GM19452 (cell line): ENCODE data around the gene COL11A2.
"Not testable (repeated sequence)": the region's sequence is repeated elsewhere in the genome, so short reads cannot be mapped to it uniquely, and the experiment has no call there.

Experiments
- ATAC-seq: cut with Tn5 transposase; IDR thresholded peaks from one replicate; pipeline ENCODE4 v1.9.1; 2021; ENCODE audit not compliant: unreplicated experiment

The COL11A2 gene

DNA sequence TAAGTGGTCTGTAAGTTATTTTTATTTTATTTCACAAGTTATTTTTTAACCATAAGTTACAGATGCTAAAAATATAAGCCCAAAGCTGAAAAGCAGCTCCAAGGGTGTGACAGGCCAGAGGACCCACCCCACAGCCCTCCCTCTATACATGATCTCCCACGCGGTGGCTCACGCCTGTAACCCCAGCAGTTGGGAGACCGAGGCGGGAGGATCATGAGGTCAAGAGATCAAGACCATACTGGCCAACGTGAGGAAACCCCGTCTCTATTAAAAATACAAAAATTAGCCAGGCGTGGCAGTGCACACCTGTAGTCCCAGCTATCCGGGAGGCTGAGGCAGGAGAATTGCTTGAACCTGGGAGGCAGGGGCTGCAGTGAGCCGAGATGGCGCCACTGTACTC is 32.2 kb downstream of the COL11A2 start:
- ATAC-seq, result no peak

GRCh38 chr6:33156964-33157363 is 35.3 kb downstream of the COL11A2 start:
- no peak for ATAC-seq

GRCh38 chr6:33156561-33156960 is 35.7 kb downstream of the COL11A2 start:
- ATAC-seq, result no peak

DNA sequence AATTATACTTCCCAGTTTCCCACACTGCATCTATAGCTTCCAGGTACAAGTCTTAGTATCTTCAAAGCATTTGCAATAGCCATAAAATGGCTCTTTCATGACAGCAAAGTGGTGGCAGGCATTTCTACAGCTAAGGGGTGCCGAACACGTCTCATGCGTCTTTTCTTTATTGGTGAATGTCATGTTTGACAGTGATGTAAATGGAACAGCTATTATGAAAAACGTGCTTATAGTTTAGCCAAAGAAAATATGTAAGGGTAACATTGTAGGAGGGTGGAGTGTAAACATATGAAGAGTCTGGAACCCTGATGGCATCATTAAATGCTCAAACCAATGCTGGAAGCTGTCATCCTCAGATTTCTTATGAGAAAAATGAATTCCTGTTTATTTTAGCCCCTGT is 37.9 kb downstream of the COL11A2 start:
- no peak for ATAC-seq

DNA sequence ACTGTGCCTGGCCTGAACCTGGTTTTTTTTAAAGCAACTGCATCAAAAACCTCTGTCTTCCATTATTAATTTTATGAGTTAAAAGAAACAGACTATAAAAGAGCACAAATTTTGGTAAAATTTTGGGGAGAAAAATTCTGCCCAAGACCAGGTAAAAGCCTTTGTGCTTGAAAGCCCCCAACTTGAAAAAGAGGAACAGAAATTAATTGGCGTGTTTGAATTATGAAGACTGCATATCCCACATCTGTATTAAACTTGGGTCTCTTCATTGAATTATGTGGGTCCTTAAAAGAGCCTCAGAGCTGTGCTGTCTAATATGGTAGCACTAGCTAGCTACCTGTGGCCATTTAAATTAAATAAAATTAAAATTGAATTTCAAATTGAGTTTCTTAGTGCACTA is 41.2 kb downstream of the COL11A2 start:
- ATAC-seq, result no peak

GRCh38 chr6:33150560-33150959 is 41.7 kb downstream of the COL11A2 start:
- ATAC-seq, result not testable (repeated sequence)

DNA sequence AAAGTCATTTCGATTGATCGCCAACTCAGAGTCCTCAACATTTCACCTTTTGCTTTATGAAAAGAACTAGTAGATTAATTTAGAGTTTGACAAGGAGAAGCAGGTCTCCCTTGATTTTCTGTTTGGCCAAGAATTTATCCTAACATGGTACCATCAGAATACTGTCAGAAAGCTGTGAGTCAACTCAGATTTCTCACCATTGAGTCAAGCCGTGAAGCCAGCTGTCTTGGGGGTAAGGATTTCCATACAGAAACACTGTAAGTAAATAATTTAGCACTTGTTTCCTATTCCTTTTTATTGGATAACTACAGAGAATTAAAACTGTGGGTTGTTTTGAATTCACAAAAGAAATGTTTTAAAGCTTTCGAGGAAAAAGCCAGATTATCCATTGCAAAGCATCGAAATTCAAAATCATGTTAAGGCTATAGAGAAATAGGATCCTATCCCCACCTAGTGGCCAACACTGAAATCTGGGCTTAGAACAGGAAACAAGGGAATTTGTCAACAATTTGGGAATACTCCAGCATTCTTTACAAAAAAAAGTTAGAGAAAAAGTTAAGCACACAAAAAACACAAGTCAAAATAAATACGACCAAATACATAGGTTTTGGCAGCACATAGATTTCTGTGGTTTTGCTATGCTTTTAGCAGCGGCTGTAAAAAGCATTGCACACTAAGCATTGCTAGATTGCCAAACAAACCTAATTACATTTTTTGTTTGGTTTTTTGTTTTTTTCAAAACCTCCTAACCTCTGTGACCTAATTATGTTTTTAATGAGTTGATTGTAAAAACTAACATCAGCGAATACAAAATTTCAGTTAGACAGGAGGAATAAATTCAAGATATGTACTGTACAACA is 44.2 kb downstream of the COL11A2 start:
- no peak for ATAC-seq

DNA sequence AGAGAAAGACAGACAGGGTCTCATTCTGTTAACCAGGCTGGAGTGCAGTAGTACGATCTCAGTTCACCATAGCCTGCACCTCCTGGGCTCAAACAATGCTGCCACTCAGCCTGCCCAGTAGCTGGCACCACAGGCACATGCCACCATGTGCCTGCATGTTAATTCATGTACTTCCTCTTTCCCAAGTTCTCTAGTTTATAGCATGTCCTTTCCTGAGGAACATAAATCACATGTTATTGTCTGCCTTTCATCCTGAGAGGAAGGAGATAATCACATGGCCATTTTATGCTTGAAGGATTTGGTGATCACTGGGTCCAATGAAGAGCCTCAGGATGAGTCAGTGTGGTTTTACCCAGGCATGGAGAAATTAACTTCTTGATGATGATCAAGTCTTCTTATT is 47.9 kb downstream of the COL11A2 start:
- ATAC-seq, result no peak

- no peak for ATAC-seq
Observed at GRCh38 chr6:33143113-33143770, 49.0 kb downstream of the COL11A2 start.

- ATAC-seq, result no peak
Observed at GRCh38 chr6:33142501-33143070, 49.7 kb downstream of the COL11A2 start.

DNA sequence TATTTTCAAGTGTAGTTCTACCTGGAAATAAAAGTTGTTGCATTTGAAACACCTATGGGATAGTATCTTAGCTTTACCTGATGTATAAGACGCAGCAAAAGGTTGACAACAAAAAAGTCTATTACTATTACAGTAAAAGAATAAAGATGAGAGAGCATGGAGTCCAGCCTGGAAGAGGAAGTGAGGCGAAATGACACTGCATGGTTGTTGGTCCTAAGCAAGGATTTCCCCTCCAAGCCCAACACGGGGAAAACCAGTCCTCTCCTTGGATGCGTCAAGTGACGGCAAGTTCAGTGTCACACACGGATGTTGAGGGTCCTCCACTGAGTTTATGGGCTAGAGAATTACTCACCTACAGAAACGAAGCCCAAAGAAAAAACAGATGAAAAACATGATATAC is 51.7 kb downstream of the COL11A2 start:
- no peak for ATAC-seq

DNA sequence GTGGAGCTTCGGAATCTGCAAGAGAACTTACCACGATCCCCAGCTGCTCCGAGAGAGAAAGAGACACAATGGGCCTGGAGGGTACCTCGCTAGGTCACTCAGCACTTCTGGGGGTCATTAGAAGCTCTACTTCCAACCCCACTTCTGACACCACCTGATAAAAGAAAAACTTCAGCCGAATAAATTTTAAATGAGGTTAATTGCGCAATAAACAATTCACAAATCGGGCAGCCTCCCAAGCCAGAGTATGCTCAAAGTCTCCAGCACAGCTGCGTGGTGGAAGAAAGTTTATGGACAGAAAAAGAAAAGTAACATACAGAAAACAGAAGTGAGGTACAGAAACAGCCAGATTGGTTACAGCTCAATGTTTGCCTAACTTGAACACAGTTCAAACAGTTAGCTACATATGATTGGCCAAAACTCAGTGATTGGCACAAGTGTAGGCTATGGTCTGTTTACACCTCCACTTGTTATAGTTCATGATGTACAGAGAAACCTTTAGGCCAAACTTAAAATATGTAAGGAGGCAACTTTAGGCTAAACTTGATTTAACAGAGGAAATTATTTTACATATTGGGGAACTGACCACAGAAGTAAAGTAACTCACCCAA is 52.6 kb downstream of the COL11A2 start:
- no peak for ATAC-seq

DNA sequence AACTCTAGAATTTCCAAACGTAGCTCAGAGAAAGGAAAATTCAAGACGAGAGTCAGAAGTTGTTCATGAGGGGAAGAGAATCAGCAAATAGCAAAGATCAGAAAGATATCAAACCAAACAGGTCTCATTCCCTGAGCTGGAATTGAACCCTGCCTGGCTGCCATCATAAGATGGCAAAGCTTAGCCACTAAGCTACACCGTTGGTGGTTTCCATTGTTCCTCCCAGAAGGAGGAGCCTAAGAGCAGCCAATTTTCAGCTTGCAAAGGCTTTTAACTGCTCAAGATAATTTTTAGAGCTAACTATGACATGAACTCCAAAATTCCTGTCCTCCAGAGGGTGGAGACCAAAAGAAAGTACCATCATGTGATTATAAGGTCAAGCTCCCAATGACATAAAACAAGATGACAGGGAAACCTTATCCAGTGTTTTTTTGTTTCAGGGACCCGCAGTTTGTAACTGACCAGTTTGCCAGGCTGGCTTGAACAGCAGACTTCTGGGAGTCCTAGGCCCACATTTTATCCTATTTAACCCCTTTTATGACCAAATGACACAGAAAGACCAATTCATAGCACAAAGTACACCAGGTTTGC is 55.9 kb downstream of the COL11A2 start:
- ATAC-seq, result no peak

- no peak for ATAC-seq
Observed at GRCh38 chr6:33132081-33132524, 60.2 kb downstream of the COL11A2 start.

- no peak for ATAC-seq
Observed at GRCh38 chr6:33128318-33128717, 63.9 kb downstream of the COL11A2 start.

GRCh38 chr6:33126101-33126714 is 66.1 kb downstream of the COL11A2 start:
- no peak for ATAC-seq

DNA sequence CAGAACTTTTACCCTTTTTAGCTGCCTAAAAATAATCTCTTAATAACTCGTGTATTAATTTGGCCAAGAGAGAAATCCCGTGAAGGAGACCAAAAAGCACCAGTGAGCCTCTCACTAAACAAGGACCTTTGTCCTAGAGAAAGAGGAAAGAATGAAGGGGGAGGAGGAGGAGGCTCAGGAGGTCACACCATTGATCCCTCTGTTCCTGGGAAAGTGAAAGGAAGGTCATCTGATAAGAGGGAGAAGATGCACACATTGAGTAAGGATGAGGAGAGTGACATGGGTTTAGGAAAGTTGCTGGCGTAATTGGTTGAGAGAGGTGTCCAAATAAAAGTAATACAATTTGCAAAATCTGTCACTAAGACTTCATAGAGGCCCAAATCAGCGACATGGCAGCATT is 67.3 kb downstream of the COL11A2 start:
- no peak for ATAC-seq

- no peak for ATAC-seq
Observed at GRCh38 chr6:33124525-33124901, 67.8 kb downstream of the COL11A2 start.

DNA sequence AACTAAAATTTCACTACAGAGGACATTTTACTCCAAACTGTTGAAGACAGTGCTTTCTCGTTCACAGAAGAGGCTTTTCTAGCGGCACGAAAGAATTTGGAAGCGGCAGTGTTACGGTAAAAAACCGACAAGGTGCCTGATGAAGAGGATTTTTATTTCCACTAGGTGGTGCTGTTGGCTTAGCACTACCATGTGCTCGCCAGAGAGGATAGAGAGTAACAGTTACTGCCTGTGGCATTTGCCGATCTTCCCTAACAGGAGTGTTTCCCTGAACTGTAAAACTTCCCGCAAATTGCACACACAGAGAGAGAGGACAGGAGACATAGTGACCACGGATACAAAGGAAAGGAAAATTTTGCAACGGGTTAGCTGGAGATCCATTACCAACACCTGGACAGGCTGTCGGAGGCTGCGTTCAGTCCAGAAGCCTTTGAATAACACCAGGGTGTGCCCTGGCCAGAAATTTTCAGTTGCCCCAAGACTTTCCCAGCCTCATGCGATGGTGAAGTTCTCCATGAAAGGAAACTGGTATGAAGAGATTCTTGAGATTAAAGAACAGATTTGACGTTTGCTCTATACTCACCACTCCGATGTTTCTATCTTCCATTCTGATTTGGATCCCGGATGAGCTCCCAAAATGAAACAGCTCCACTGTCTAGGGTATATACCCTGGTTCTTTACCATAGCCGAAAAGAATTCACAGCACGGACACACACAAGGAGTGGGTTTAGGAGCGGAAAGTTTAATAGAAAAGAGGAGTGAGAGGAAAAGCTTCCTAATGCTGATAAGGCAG is 68.3 kb downstream of the COL11A2 start:
- no peak for ATAC-seq

DNA sequence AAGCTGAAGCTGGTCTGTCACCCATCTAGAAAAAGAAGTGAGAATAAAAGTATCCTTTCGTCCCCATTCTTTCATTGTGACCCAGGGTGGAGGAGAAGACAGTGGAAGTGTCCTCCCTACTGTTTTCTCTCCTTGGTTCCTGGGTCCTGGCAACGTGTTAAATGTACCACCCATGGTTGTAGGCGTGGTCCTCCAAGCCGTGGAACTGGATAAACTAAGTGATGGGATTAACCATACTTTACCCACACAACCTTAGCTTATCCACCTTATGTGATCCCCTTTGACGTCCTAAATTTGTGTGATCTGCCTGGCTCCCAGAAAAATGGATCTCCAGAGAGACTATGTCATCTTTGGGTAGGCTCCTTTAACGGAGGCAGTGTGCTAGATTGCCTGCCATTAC is 69.1 kb downstream of the COL11A2 start:
- no peak for ATAC-seq
